Trophoblast cell (in vitro differentiated cells and primary cell): ENCODE measurements around the gene VAV1.

Experiments used
- DNase-seq, 2 donors: peaks; one replicate each; pipeline ENCODE4 v3.0.0-alpha.2; 2016
- H2AFZ ChIP-seq: 2 replicates; pipeline ENCODE4 v1.6.1; 2013; ENCODE audit warnings: low read length, moderate library complexity, mild to moderate bottlenecking; ENCODE audit not compliant: insufficient read depth, poor library complexity
- H2AK5ac ChIP-seq: 2 replicates; pipeline ENCODE4 v1.6.1; 2013; ENCODE audit warnings: mild to moderate bottlenecking, low read length
- H2BK120ac ChIP-seq: 2 replicates; pipeline ENCODE4 v1.6.1; 2013; ENCODE audit warnings: low read length, mild to moderate bottlenecking, moderate library complexity; ENCODE audit not compliant: insufficient read depth, poor library complexity
- H2BK12ac ChIP-seq: 2 replicates; pipeline ENCODE4 v1.6.1; 2013; ENCODE audit warnings: mild to moderate bottlenecking, low read length, moderate library complexity
- H2BK5ac ChIP-seq: 2 replicates; pipeline ENCODE4 v1.6.1; 2013; ENCODE audit warnings: low read length, low read depth, moderate library complexity, mild to moderate bottlenecking; ENCODE audit not compliant: poor library complexity
- H3K14ac ChIP-seq: 2 replicates; pipeline ENCODE4 v1.6.1; 2013; ENCODE audit warnings: mild to moderate bottlenecking, low read length
- H3K18ac ChIP-seq: 2 replicates; pipeline ENCODE4 v1.6.1; 2013; ENCODE audit warnings: mild to moderate bottlenecking, low read length
- H3K23ac ChIP-seq: 2 replicates; pipeline ENCODE4 v1.6.1; 2013; ENCODE audit warnings: low read length
- H3K27ac ChIP-seq: 2 replicates; pipeline ENCODE4 v1.5.1; 2013; ENCODE audit warnings: low read depth, mild to moderate bottlenecking, inconsistent platforms, low read length, moderate library complexity
- H3K27me3 ChIP-seq: 2 replicates; pipeline ENCODE4 v1.6.1; 2013; ENCODE audit warnings: inconsistent platforms, mild to moderate bottlenecking, low read length, moderate library complexity; ENCODE audit not compliant: insufficient read depth
- H3K36me3 ChIP-seq, 2 experiments: 1 replicate in 1 of 2; 2 replicates in 1 of 2; pipeline ENCODE4 v1.6.1; 2013; ENCODE audit warnings: low read length in 2 of 2, mild to moderate bottlenecking in 2 of 2, moderate library complexity in 1 of 2; ENCODE audit not compliant: insufficient read depth in 2 of 2, control insufficient read depth in 1 of 2
- H3K4ac ChIP-seq: 2 replicates; pipeline ENCODE4 v1.6.1; 2013; ENCODE audit warnings: low read depth, mild to moderate bottlenecking, low read length, moderate library complexity
- H3K4me1 ChIP-seq, 2 experiments: 1 replicate in 1 of 2; 2 replicates in 1 of 2; pipeline ENCODE4 v1.6.1; 2013; ENCODE audit warnings: low read length in 2 of 2, mild to moderate bottlenecking in 2 of 2, moderate library complexity in 1 of 2; ENCODE audit not compliant: insufficient read depth in 2 of 2, control insufficient read depth in 1 of 2
- H3K4me2 ChIP-seq: 2 replicates; pipeline ENCODE4 v1.6.1; 2013; ENCODE audit warnings: inconsistent platforms, mild to moderate bottlenecking, low read length, moderate library complexity
- H3K4me3 ChIP-seq: 2 replicates; pipeline ENCODE4 v1.5.1; 2013; ENCODE audit warnings: mild to moderate bottlenecking, low read depth, low read length, inconsistent platforms
- H3K79me1 ChIP-seq: one replicate; pipeline ENCODE4 v1.6.1; 2013; ENCODE audit warnings: low read length
- H3K79me2 ChIP-seq: 2 replicates; pipeline ENCODE4 v1.6.1; 2013; ENCODE audit warnings: low read length, mild to moderate bottlenecking; ENCODE audit not compliant: control insufficient read depth, insufficient read depth, poor library complexity
- H3K9ac ChIP-seq: 2 replicates; pipeline ENCODE4 v1.6.1; 2013; ENCODE audit warnings: mild to moderate bottlenecking, low read length
- H3K9me3 ChIP-seq: 2 replicates; pipeline ENCODE4 v1.6.1; 2013; ENCODE audit warnings: low read depth, mild to moderate bottlenecking, control low read depth, inconsistent platforms, low read length; ENCODE audit not compliant: insufficient read depth
- H4K12ac ChIP-seq: 2 replicates; pipeline ENCODE4 v1.6.1; 2013; ENCODE audit warnings: low read depth, mild to moderate bottlenecking, low read length, moderate library complexity
- H4K8ac ChIP-seq: 2 replicates; pipeline ENCODE4 v1.6.1; 2013; ENCODE audit warnings: low read depth, mild to moderate bottlenecking, low read length, moderate library complexity
- H4K91ac ChIP-seq: one replicate; pipeline ENCODE4 v1.6.1; 2013; ENCODE audit warnings: low read depth, mild to moderate bottlenecking, low read length, moderate library complexity
- WGBS: extraction: QIAGEN DNeasy Blood & Tissue Kit; methylation state at CpG from one replicate; pipeline ENCODE4 v1.1.7; 2013; ENCODE audit warnings: missing lambda C conversion rate; ENCODE audit not compliant: insufficient read length, insufficient coverage; ENCODE audit errors: extremely low coverage; 5-methylcytosine and 5-hydroxymethylcytosine counted together

Gene VAV1

DNA sequence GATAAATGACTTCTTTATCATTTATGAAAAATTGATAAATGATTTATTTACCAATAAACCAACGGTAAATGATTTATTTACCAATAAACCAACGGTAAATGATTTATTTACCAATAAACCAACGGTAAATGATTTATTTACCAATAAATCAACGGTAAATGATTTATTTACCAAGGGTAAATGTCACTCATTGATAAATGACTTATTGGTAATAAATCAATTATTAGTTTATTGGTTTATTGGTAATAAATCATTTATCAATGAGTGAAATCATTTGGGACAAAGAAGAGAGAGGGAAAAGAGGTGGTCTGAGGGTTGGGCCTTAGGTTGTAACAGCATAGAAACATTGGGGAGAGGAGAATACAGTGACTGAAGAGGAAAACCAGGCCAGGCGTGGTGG, 21.5 kb downstream of the VAV1 start:
- Histone ChIP-seq H3K4me1 (no peaks in the 10 kb centered on the region), H3K23ac (no peak overlapping the region), H4K12ac (no peak overlapping the region), H2AK5ac (no peak overlapping the region), H2BK5ac (no peak overlapping the region), H3K4ac (no peak overlapping the region), H3K4me3 (no peak overlapping the region), H2AFZ (no peak overlapping the region), H3K9me3 (peaks cover 11% of the 10 kb centered on the region), H3K18ac (no peak overlapping the region), H3K27ac (no peak overlapping the region), H4K91ac (no peak overlapping the region), H3K79me2 (no peaks in the 10 kb centered on the region), H3K14ac (no peak overlapping the region), H3K9ac (no peak overlapping the region), H3K4me2 (no peak overlapping the region), H3K36me3 (no peaks in the 10 kb centered on the region), H3K79me1 (no peaks in the 10 kb centered on the region), H3K27me3 (no peaks in the 10 kb centered on the region), H2BK120ac (no peak overlapping the region), H2BK12ac (no peak overlapping the region), H4K8ac (no peak overlapping the region)
- no peak for DNase-seq
- WGBS: no CpG with 5 or more reads among the region's 5 CpGs

DNA sequence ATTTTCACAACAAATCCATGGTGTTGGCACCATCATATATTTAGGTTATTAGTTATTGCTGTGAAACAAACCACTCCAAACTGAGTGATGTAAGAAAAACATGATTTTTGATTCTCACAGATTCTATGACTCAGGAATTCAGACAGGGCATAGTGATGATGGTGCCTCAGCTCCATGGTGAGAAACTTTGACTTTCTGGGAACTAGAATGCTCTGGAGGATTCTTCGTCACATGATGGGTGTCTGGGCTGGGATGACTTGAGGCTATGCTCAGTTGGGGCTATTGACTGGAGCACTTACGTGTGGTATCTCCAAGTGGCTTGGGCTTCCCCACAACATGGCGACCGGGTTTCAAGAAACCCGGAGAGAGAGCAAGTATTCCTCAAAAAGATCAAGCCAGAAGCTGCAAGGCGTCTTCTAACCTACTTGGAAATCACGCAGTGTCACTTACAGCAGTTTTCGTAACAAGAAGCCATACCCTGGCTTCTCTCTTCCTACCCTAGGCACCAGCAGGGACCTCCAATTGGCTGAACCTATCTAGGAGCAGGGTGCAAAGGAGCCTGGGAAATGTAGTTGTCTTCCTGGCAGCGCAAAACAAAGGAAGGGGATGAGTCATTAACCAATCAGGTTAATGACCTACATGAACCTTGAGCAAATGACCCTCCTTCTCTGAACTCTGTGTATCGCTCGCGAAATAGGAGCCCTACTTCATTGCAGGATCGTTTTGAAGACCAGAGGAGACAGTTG, 22.4 kb downstream of the VAV1 start:
- Histone ChIP-seq H3K36me3 (no peaks in the 10 kb centered on the region), H2BK5ac (no peak overlapping the region), H2AK5ac (no peak overlapping the region), H3K27me3 (no peaks in the 10 kb centered on the region), H2AFZ (no peak overlapping the region), H4K8ac (no peak overlapping the region), H2BK12ac (no peak overlapping the region), H4K12ac (no peak overlapping the region), H3K4ac (no peak overlapping the region), H3K4me3 (no peak overlapping the region), H3K79me2 (no peaks in the 10 kb centered on the region), H3K23ac (no peak overlapping the region), H2BK120ac (no peak overlapping the region), H3K27ac (no peak overlapping the region), H3K18ac (no peak overlapping the region), H3K9me3 (peaks cover 11% of the 10 kb centered on the region), H3K4me1 (no peaks in the 10 kb centered on the region), H4K91ac (no peak overlapping the region), H3K14ac (no peak overlapping the region), H3K9ac (no peak overlapping the region), H3K79me1 (no peaks in the 10 kb centered on the region), H3K4me2 (no peak overlapping the region)
- WGBS: no CpG with 5 or more reads among the region's 13 CpGs
- DNase-seq: no peak

DNA sequence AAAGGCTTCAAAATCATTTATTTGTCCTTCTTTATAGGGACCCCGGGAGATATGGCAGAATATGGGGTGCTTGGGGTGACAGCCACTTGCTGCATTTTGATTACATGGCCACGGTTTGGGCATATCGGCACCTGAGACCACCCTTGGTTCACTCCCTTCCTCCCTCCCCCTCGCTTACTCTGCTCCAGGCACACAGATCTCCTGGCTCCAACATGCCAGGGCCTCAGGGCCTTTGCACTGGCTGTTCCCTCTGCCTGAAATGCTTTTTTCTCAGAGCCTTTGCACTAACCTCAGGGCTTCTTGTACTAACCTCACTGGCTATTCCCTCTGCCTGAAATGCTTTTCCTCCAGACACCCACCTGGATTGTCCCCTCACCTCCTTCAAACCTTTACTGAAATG, 23.8 kb downstream of the VAV1 start:
- Histone ChIP-seq H4K12ac (no peak overlapping the region), H3K27ac (no peak overlapping the region), H4K91ac (no peak overlapping the region), H3K79me1 (peaks cover 1% of the 10 kb centered on the region), H2AK5ac (no peak overlapping the region), H3K4me1 (peaks cover 1 to 6% of the 10 kb centered on the region in 2 experiments), H3K9me3 (peaks cover 7% of the 10 kb centered on the region), H3K4me3 (no peak overlapping the region), H3K9ac (no peak overlapping the region), H2BK5ac (no peak overlapping the region), H2BK12ac (no peak overlapping the region), H3K36me3 (no peaks in the 10 kb centered on the region), H3K27me3 (no peaks in the 10 kb centered on the region), H3K23ac (no peak overlapping the region), H3K4ac (no peak overlapping the region), H3K14ac (no peak overlapping the region), H3K18ac (no peak overlapping the region), H2AFZ (no peak overlapping the region), H2BK120ac (no peak overlapping the region), H4K8ac (no peak overlapping the region), H3K4me2 (no peak overlapping the region), H3K79me2 (no peaks in the 10 kb centered on the region)
- no CpG with 5 or more reads among the region's 4 CpGs for WGBS
- DNase-seq: no peak

DNA sequence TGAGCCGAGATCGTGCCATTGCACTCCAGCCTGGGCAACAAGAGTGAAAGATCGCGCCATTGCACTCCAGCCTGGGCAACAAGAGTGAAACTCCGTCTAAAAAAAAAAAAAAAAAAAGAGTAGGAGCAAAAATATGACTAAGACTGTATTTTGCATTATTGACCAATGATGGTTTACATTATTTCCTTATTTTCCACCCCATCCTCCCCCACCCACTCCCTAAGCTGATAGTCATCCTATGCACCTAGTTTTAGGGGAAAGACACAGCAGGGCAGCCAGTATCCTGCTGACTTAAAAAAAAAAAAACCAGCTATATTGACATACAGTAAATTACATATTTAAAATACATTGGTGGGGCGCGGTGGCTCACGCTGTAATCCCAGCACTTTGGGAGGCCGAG, 25.1 kb downstream of the VAV1 start:
- H3K23ac ChIP-seq: no peak overlapping the region
- no peak overlapping the region for H3K18ac ChIP-seq
- no peak overlapping the region for H3K9ac ChIP-seq
- no peak overlapping the region for H4K12ac ChIP-seq
- no peak overlapping the region for H2BK120ac ChIP-seq
- H3K4me3 ChIP-seq: no peak overlapping the region
- H4K91ac ChIP-seq: no peak overlapping the region
- no peak overlapping the region for H2AK5ac ChIP-seq
- no peak overlapping the region for H2BK5ac ChIP-seq
- H3K27me3 ChIP-seq: no peaks in the 10 kb centered on the region
- no peaks in the 10 kb centered on the region for H3K79me2 ChIP-seq
- no peak overlapping the region for H3K4ac ChIP-seq
- no peak overlapping the region for H2BK12ac ChIP-seq
- no peak for DNase-seq
- H4K8ac ChIP-seq: no peak overlapping the region
- peaks cover 7 to 11% of the 10 kb centered on the region in 2 experiments for H3K4me1 ChIP-seq
- no peaks in the 10 kb centered on the region for H3K36me3 ChIP-seq
- no peak overlapping the region for H3K27ac ChIP-seq
- H2AFZ ChIP-seq: no peak overlapping the region
- H3K79me1 ChIP-seq: peaks cover 6% of the 10 kb centered on the region
- no peak overlapping the region for H3K14ac ChIP-seq
- H3K4me2 ChIP-seq: no peak overlapping the region
- H3K9me3 ChIP-seq: peaks cover 11% of the 10 kb centered on the region
- WGBS: no CpG with 5 or more reads among the region's 9 CpGs
